T-helper 17 cell (primary cell): ENCODE data around the gene TSHZ1. TPM values are rescaled to one million over a fixed set of nuclear protein-coding genes. Genes with fewer than 3 reads are reported as not detected.
A peak's percentile ranks its signal among the peaks of the same experiment; 100 is the strongest.

ENCODE experiments used
- ATAC-seq: fragments of 150-1000 bp; cut with Tn5 transposase; 2 replicates; pipeline ENCODE4 v1.10.0; 2021; ENCODE audit warnings: mild to moderate bottlenecking, moderate library complexity
- DNase-seq, 3 donors: peaks; one replicate each; pipeline versions ENCODE4 v3.0.0 to v3.0.0-alpha.2; 2020 to 2021
- H3K9me3 ChIP-seq: one replicate; pipeline ENCODE4 v1.7.0; 2013; ENCODE audit warnings: low read length, mild to moderate bottlenecking; ENCODE audit not compliant: control insufficient read depth, poor library complexity, severe bottlenecking
- H3K27ac Mint-ChIP-seq: one replicate; pipeline ENCODE4 v1.8.0; 2022; ENCODE audit warnings: mild to moderate bottlenecking, moderate library complexity, mixed read lengths
- H3K27me3 Mint-ChIP-seq: one replicate; pipeline ENCODE4 v1.8.0; 2022; ENCODE audit warnings: mixed read lengths
- H3K36me3 Mint-ChIP-seq: one replicate; pipeline ENCODE4 v1.8.0; 2022; ENCODE audit warnings: low read depth, mixed read lengths
- H3K4me1 Mint-ChIP-seq: one replicate; pipeline ENCODE4 v1.8.0; 2022; ENCODE audit warnings: mild to moderate bottlenecking, mixed read lengths
- H3K4me3 Mint-ChIP-seq: one replicate; pipeline ENCODE4 v1.8.0; 2022; ENCODE audit warnings: mild to moderate bottlenecking, moderate library complexity, mixed read lengths
- total RNA-seq, 4 donors: library from RNA in 2 of 4; stranded (reverse) in 2 of 4; gene quantifications; one replicate each; pipeline ENCODE4 v1.2.3 and lab custom pipeline; 2022 to 2026

The TSHZ1 gene
- total RNA-seq, 2 donors from 2014 or later = 17.5 to 17.6 TPM

DNA sequence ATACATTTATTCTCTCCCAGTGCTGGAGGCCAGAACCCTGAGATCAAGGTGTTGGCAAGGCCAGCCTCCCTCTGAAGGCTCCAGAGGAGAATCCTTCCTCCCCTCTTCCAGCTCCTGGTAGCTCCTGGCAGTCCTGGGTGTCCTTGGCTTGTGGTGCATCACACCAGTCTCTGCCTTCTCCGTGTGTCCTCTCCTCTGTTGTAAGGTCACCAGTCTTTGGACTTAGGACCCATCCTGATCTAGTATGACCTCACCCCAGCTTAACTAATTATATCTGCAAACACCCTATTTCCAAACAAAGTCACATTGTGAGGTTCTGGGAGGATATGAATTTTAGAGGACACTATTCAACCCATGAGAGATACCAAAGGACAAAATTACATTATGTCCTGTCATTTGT is 31.1 kb downstream of the TSHZ1 start:
- DNase-seq (no peak), ATAC-seq (no peak)
- H3K9me3 ChIP-seq = no peaks in the 10 kb centered on the region
- peaks cover 32% of the 10 kb centered on the region for H3K4me1 Mint-ChIP-seq
- H3K27me3 Mint-ChIP-seq = no peaks in the 10 kb centered on the region
- H3K36me3 Mint-ChIP-seq = peaks cover 5% of the 10 kb centered on the region
- H3K27ac Mint-ChIP-seq = no peak overlapping the region
- H3K4me3 Mint-ChIP-seq = no peak overlapping the region

DNA sequence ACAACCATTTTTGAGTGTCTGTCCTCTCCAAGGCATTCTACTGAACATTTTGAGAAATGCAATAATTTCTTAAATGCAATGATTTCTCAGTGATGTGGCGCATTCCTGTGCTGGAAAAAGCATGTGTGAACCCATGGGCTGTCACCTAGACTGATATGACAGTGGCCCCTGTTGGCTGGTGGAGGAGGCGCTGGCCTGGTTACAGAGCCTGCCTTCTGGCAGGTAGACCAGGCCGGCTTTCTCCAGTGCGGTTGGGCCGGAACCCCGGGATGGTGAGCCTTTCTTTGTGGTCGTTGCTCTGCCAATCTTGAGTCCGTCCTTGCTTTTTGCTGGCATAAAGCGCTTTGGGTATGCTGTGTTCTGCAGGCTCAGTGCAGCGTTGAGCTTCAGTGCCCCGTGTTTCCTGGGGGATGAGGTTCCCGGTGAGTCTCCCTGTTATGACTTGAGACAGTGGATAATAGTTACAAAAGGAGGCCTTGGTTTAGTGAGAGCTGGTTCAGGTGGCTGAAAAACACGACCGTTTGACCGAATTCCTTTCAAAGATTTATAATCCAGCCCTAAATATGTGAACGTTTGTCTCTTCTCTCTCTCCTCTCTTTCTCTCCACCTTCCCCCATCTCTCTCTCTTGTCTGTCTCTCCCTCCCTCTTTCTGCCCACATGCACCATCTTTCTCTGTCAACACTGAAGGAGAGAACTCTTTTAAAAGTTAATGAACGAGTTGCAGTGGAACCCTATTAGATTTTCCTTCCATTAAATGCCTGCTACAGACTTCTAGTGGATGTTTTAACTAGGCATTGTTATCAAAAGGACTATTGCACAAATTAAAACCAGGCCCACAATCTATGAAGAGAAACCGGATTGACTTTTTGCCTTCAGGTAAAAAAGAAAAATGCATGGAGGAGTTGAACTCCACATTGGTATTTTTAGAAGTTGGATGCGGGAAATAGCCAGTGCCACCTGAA is 34.0 kb downstream of the TSHZ1 start:
- no peak overlapping the region for H3K4me3 Mint-ChIP-seq
- peak overlapping the region; percentile 92 for H3K27ac Mint-ChIP-seq
- DNase-seq = no peak
- no peaks in the 10 kb centered on the region for H3K9me3 ChIP-seq
- H3K27me3 Mint-ChIP-seq = no peaks in the 10 kb centered on the region
- peaks cover 41% of the 10 kb centered on the region for H3K4me1 Mint-ChIP-seq
- no peaks in the 10 kb centered on the region for H3K36me3 Mint-ChIP-seq
- peak; percentile 42 for ATAC-seq

DNA sequence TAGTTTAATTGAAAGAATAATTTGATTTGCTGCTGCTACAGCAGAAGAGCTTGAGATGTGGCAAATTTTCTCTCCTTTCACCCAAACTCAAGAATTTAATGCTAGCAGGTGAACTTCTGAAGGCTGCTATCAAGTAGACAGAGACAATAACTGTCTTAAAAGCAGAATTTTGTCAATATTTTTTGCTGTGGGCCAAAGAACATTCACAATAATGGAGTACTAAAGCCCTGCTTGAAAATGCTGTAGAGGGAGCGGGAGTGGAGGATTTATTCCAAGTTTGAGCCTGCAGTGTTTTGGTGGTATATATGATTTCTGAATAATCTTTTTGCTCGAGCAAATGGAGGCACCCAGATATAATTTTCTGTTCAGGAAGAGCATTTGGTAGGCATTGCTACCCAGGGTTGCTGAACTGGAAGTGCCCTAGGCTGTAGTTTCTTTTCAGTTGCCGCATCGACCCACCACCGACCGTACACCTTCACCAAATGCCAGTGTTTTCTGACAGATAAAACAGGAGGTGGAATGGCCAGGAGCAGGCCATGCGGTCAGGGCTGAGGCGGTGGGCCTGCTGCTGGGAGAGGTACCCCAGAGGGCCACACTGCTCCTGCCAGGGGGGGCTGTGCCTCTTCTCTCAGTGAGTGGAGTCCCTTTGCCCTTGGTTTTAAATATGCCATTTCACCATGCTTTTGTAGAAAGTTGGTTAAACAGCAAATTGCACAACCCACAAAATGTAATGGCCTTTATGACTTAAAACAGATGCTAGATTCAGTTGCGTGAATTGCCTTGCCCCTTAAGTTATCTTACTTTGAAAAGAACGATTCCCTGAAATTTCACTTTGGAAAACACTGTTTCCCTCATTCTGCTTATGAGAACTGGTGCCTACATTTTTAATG is 36.4 kb downstream of the TSHZ1 start:
- no peak for DNase-seq
- Mint-ChIP-seq H3K27ac (peak overlapping the region; percentile 92), H3K27me3 (no peaks in the 10 kb centered on the region), H3K36me3 (no peaks in the 10 kb centered on the region), H3K4me3 (peak overlapping the region; percentile 89), H3K4me1 (peaks cover 49% of the 10 kb centered on the region)
- no peaks in the 10 kb centered on the region for H3K9me3 ChIP-seq
- ATAC-seq = peak; percentile 19

DNA sequence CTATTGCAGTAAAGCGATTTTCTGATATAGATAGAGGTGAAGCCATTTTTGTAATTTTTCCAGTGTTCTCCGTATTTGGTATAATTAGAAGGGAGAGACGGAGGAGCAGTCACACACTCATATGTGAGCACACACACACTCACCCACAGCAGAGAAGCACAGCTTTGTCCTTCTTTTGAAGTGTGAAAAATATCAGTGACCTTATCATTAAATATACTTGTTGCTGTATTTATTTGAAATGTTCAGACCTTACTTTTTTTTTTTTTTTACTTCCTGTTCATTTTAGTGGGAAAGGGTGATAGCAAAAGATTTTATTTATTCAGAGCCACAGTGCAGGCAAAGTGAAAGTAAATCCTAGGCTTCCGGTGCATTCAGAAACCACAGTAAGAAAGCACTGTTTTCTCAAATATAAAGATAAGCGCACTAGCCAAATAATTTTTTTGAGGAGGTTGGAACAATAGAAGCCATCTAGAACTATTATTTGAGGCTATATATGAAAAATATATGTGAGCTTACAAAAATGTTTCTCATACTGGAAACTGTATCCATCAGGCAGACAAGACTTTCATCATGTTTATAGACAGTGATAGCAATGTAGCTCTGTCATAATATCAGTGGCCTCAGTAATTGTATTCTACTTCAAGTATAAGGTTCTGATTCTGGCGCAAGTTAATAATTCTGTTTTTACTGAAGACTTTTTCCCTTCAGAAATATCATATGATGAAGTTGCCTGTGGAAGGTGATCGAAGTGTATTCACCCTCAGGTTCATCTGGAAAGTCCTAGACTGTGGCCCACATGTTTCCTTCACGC is 37.2 kb downstream of the TSHZ1 start:
- Mint-ChIP-seq H3K36me3 (no peaks in the 10 kb centered on the region), H3K4me1 (peaks cover 44% of the 10 kb centered on the region), H3K27ac (peak overlapping the region; percentile 92), H3K27me3 (no peaks in the 10 kb centered on the region), H3K4me3 (peak overlapping the region; percentile 89)
- H3K9me3 ChIP-seq = no peaks in the 10 kb centered on the region
- DNase-seq = no peak
- ATAC-seq = peak; percentile 60

DNA sequence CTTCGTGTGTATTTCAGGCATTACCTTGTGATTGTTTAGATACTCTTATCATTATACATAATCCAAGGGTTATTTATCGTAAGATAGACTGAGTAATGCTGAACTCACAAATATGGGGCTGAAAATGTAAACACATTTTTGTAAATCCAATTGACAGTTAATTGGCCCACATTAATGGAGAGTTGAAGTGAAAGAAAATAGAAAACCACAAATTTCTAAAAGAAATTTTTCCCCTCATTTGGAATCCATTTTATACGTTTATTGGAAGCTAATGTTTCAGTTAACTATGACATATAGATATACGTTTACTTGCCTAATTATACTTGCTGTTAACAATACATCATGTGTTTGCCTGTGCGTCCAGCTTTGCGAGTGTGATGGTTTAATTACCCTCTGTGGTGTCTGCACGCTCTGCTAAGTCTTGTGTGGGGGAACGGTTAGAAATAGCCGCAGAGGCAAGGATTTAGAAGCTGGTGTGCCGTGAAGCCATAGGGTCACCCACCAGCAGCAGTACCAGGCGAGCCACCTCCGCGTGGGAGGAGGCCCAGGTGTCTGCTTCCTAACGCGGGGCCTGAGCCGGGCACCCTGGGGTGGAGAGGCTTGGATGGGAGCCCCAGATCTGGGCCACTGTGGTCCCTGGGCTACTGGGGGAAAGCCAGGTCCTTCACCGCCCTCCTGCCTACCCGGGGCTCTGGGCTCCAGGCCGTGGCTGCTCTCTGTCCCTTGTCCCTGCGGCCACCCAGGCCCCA is 38.0 kb downstream of the TSHZ1 start:
- no peaks in the 10 kb centered on the region for H3K27me3 Mint-ChIP-seq
- no peaks in the 10 kb centered on the region for H3K9me3 ChIP-seq
- DNase-seq (no peak), ATAC-seq (no peak)
- H3K4me3 Mint-ChIP-seq = peak overlapping the region; percentile 89
- peaks cover 40% of the 10 kb centered on the region for H3K4me1 Mint-ChIP-seq
- H3K27ac Mint-ChIP-seq = peak overlapping the region; percentile 92
- H3K36me3 Mint-ChIP-seq = no peaks in the 10 kb centered on the region

DNA sequence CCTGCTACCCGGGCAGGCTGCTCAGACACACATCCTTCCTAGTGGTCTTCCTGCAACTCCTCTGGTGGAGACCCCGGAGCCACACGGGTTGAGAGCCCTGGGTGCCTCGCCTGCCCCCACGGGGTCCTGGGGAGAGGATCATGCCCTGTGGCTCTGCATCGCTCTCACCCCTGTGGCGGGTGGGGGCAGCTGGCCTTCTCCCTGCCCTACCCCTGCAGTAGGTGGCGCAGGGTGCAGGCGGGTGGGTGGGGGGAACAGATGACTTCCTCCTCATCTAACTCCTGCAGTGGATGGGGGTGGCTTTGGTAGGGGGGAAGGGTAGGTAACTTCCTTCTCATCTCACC is 38.5 kb downstream of the TSHZ1 start:
- no peaks in the 10 kb centered on the region for H3K9me3 ChIP-seq
- H3K36me3 Mint-ChIP-seq = no peaks in the 10 kb centered on the region
- no peak overlapping the region for H3K27ac Mint-ChIP-seq
- ATAC-seq (no peak), DNase-seq (no peak)
- H3K27me3 Mint-ChIP-seq = no peaks in the 10 kb centered on the region
- no peak overlapping the region for H3K4me3 Mint-ChIP-seq
- H3K4me1 Mint-ChIP-seq = peaks cover 40% of the 10 kb centered on the region

DNA sequence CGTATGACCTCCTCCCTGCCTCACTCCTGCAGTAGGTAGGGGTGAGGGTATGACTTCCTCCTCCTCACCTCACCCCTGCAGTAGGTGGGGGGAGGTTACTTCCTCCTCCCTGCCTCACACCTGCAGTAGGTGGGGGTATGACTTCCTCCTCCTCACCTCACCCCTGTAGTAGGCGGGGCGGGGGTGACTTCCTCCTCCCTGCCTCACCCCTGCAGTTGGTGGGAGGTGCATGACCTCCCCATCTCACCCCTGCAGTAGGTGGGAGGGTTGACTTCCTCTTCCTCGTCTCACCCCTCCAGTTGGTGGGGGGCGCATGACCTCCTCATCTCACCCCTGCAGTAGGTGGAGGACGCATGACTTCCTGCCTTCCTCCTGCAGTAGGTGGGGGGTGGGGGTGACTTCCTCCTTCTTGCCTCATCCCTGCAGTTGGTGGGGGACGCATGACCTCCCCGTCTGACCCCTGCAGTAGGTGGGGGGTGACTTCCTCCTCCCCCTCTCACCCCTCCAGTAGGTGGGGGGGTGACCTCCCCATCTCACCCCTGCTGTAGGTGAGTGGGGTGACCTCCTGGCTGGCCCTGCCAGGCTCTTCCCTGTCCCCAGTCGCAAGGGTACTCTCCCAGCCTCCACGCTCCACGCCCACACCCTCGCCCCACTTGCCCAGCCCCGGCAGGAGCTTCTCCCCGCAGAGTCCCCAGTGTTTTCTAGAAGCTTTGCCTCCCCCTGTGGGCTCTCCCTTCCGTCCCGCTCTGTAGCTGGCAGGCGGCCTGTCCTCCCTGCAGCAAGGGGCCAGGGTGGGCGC is 39.3 kb downstream of the TSHZ1 start:
- Mint-ChIP-seq H3K36me3 (no peaks in the 10 kb centered on the region), H3K4me3 (no peak overlapping the region), H3K27me3 (no peaks in the 10 kb centered on the region), H3K4me1 (peaks cover 40% of the 10 kb centered on the region), H3K27ac (no peak overlapping the region)
- DNase-seq (no peak), ATAC-seq (no peak)
- H3K9me3 ChIP-seq = no peaks in the 10 kb centered on the region

DNA sequence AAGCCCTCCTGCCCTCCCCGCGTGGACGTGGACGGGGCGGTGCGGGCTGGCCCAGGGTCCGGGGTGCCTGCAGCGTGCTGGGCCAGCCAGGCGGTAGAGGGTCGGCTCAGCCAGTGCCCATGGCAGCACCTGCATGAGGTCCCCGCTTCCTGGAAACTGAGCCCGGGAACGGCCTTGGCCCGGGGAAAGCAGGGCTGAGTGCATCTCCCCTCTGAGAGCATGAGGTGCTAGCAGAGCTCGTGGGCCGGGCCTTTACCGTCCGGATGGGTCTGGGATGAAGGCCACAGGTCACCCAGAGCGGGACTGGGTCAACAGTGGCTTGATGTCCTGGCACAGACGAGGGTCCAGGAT is 39.8 kb downstream of the TSHZ1 start:
- ATAC-seq = no peak
- Mint-ChIP-seq H3K27me3 (no peaks in the 10 kb centered on the region), H3K27ac (no peak overlapping the region), H3K4me3 (no peak overlapping the region), H3K4me1 (peaks cover 42% of the 10 kb centered on the region), H3K36me3 (no peaks in the 10 kb centered on the region)
- H3K9me3 ChIP-seq = no peaks in the 10 kb centered on the region
- DNase-seq = no peak

DNA sequence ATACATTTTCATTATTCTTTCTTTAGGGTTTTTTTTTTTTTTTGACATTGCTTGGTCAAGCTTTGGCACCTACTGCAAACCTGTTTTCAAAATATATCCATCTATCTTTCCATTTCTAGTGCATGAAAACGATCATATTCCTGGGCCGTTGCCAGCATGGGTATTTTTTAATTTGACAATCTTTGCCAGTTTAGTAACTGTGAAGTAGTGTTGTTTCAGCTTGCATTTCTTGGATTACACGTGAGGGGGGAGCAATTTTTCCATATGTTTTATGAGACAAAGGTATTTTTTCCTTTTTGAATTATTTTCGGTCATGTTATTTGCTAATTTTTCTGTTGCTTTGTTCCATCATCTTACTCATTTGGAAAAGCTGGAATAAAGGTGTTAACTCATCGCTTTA is 40.9 kb downstream of the TSHZ1 start:
- Mint-ChIP-seq H3K36me3 (no peaks in the 10 kb centered on the region), H3K27me3 (no peaks in the 10 kb centered on the region), H3K4me3 (no peak overlapping the region), H3K27ac (no peak overlapping the region), H3K4me1 (peaks cover 34% of the 10 kb centered on the region)
- H3K9me3 ChIP-seq = no peaks in the 10 kb centered on the region
- ATAC-seq = no peak
- no peak for DNase-seq

DNA sequence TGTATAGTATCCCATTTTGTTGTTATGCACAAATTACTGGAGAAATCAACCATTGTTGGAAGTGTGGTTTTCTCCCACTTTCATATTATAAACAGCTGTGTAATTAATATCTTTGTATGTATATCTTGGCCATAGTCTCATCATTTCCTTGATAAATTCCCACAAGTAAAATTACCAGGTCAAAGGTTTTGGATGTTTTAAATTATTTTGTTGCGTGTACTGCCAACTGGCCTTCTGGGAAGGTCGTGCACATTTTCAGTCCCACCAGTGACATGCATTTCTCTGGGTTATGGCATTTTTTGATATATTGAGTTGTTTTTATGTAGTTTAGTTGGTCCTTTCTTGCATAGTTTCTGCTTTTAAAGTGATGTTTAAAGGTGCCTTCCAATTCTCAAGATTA is 41.5 kb downstream of the TSHZ1 start:
- ATAC-seq (no peak), DNase-seq (no peak)
- no peak overlapping the region for H3K27ac Mint-ChIP-seq
- no peaks in the 10 kb centered on the region for H3K9me3 ChIP-seq
- H3K36me3 Mint-ChIP-seq = no peaks in the 10 kb centered on the region
- peaks cover 28% of the 10 kb centered on the region for H3K4me1 Mint-ChIP-seq
- no peak overlapping the region for H3K4me3 Mint-ChIP-seq
- H3K27me3 Mint-ChIP-seq = no peaks in the 10 kb centered on the region

DNA sequence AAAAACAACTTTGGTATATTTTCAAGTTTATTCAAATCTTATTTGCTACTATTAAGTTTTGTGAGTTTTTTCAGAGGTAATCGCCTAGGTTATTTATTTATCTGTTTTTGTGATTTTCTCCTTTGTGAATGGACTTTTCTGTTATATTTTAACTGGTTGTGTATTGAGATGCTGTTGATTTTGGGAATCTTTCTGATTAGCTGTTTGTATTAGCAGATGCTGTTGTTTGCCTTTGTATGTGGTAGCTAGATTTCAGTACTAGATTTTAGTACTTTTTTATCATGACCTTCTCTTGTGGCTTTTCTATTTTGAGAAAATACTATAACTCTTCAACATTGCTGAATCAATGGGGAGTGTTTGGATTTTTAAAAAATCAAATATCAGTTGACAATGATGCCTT is 42.4 kb downstream of the TSHZ1 start:
- no peaks in the 10 kb centered on the region for H3K9me3 ChIP-seq
- no peak for ATAC-seq
- Mint-ChIP-seq H3K4me3 (no peak overlapping the region), H3K27me3 (no peaks in the 10 kb centered on the region), H3K4me1 (peaks cover 26% of the 10 kb centered on the region), H3K36me3 (no peaks in the 10 kb centered on the region), H3K27ac (no peak overlapping the region)
- no peak for DNase-seq

DNA sequence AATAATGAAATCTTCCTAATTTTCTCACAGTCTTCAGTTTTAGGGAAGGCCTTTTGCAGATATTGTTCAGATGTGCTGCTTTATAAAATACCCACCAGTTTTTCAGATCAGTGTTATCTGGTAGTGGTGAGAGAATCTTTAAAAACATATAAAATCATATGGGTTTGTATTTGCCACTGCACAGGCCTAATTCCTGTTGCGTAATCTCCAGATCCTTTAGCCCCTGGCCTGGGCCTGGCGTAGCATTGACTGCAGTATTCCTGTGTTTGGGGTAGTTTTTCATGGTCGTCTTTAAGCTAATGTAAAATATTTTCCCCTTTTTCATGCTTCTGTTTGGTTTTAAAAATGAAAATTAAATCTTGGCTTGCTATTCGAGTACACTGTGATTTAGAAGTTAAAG is 43.2 kb downstream of the TSHZ1 start:
- H3K27ac Mint-ChIP-seq = no peak overlapping the region
- DNase-seq (no peak), ATAC-seq (no peak)
- H3K27me3 Mint-ChIP-seq = no peaks in the 10 kb centered on the region
- peaks cover 23% of the 10 kb centered on the region for H3K4me1 Mint-ChIP-seq
- no peaks in the 10 kb centered on the region for H3K36me3 Mint-ChIP-seq
- no peak overlapping the region for H3K4me3 Mint-ChIP-seq
- no peaks in the 10 kb centered on the region for H3K9me3 ChIP-seq
